ENCODE data around the gene KREMEN1. TPM values are rescaled to one million over a fixed set of nuclear protein-coding genes. Genes with fewer than 3 reads are reported as not detected.

The KREMEN1 gene
- total RNA-seq, 2 experiments from 2014 or later = 0.17 to 0.31 TPM

DNA sequence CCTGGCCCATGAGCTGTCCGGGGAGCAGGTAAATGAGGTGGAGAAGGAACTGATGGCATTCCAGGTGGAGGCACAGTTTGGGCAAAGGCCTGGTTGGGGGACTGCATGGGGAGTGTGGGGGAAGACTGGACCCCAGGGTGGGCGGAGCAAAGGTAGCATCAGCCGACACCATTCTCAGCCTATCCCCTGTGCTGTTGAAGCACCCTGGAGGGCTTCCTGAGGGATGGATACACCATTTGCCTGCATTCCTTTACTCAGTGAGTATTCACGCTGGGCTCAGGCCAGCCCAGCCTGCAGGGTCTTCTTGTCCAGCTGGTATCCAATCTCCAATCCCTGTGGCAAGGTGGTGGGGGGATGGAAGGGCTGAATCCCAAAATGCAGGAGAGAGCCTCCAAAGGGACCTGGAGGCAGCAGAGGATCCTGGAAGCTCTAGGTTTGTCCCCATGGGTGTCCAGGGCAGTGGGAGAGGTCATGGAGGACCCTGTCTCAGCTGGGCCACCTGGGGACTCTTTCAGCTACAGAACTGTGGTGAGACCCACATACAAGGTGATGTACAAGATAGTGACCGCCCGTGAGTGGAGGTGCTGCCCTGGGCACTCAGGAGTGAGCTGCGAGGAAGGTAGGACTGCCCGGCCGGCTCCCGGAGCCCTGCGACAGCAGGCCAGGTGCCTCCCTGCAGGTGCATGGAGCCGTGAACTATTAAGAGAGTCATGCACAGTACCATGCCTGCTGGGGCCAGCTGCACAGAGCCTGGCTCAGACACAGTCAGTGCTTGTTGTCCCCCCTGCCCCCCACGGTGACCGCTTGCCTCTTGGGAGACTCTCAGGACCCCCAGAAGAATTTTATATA, 142.4 kb downstream of the KREMEN1 start:
- Mint-ChIP-seq H3K4me1 (ENCODE audit: low read depth) (no peaks in the 10 kb centered on the region), H3K9me3 (no peaks in the 10 kb centered on the region), H3K27ac (no peak overlapping the region), H3K27me3 (no peaks in the 10 kb centered on the region), H3K36me3 (no peaks in the 10 kb centered on the region), H3K4me3 (no peak overlapping the region)
- intact Hi-C loops (cut with micrococcal nuclease) = no loop called here
- no peak for DNase-seq
- ChIA-PET POLR2A (no interaction called here), CTCF (interaction anchor here (1.1 to 1.2 kb wide), 2 partner anchors 13 to 30 kb away, joined by 3 to 4 read pairs; no protein-coding TSS in a partner anchor)

DNA sequence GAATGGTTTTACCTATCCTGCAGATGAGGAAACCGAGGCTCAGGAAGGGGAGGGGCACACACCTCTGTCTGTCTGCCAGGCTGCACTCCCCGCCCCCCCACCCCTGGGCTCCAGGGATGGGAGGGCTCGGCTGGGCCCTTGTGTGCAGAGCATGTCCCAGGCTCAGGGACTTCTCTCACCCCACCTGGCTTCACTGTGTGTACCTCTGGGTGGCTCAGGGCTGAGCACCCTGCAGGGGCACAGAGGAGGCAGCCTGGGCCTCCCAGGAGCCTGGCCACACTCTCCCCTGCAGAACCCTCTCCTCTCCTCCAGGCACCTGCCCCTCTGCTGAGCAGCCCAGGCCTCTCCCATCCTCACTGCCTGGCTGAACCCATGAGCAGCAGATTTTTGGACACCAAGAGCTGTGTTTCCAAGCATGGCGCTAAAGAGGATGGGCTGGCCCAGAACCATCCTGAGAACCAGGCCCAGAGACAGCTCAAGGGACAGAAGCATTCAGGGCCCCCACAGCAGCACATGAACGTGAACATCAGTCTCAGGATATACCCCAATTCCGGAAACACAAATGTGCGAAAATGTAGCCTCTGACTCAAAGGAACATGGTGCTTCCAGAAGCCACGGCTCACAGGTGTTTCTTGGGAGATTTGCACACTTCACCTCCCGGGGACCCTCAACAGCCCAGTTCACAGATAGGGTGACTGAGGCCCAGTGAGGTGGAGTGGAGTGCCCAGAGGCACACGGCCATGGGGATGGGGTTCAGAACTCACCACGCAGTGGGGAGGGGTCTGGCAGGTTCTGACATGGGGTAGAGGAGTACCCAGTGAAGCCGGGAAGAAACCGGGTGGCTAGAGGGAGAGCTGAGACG, 143.4 kb downstream of the KREMEN1 start:
- H3K4me3 Mint-ChIP-seq = no peak overlapping the region
- no peak for DNase-seq
- intact Hi-C loops (cut with micrococcal nuclease) = no loop called here
- H3K27ac Mint-ChIP-seq = no peak overlapping the region
- H3K36me3 Mint-ChIP-seq = no peaks in the 10 kb centered on the region
- no peaks in the 10 kb centered on the region for H3K4me1 Mint-ChIP-seq (ENCODE audit: low read depth)
- POLR2A ChIA-PET = no interaction called here
- CTCF ChIA-PET = interaction anchor here (1.1 kb wide), 1 partner anchor 14 kb away, joined by 4 read pairs; no protein-coding TSS in a partner anchor
- no peaks in the 10 kb centered on the region for H3K9me3 Mint-ChIP-seq
- H3K27me3 Mint-ChIP-seq = no peaks in the 10 kb centered on the region

- intact Hi-C loops (cut with micrococcal nuclease) = no loop called here
- Mint-ChIP-seq H3K27me3 (no peaks in the 10 kb centered on the region), H3K9me3 (no peaks in the 10 kb centered on the region), H3K4me3 (no peak overlapping the region), H3K27ac (no peak overlapping the region), H3K36me3 (no peaks in the 10 kb centered on the region), H3K4me1 (ENCODE audit: low read depth) (no peaks in the 10 kb centered on the region)
- ChIA-PET POLR2A (no interaction called here), CTCF (no interaction called here)
- no peak for DNase-seq
Observed at GRCh38 chr22:29216873-29217666, 144.2 kb downstream of the KREMEN1 start.

Other genes starting within 250 kb of the KREMEN1 start
- gene ZNRF3, start 189.5 kb upstream of the KREMEN1 start, total RNA-seq = 1 to 10 TPM; 1.3 to 1.5 TPM
- gene C22orf31, start 11.2 kb upstream of the KREMEN1 start, total RNA-seq = not detected
- gene EMID1, start 132.9 kb downstream of the KREMEN1 start, total RNA-seq = not detected
- gene RHBDD3, start 194.9 kb downstream of the KREMEN1 start, total RNA-seq = 10 to 100 TPM; 20.2 to 21.1 TPM
- gene EWSR1, start 195.2 kb downstream of the KREMEN1 start, total RNA-seq = 100 to 1,000 TPM; 286 to 302 TPM
- gene GAS2L1, start 233.6 kb downstream of the KREMEN1 start, total RNA-seq = 1 to 10 TPM; 1.3 to 1.4 TPM
- gene RASL10A, start 242.7 kb downstream of the KREMEN1 start, total RNA-seq = under 1 TPM in 1 of 2 experiments, not detected in 1; 0.62 TPM